HepG2 (cell line): Measurements from ENCODE around the gene ZNF691. TPM values are rescaled to one million over a fixed set of nuclear protein-coding genes. Genes with fewer than 3 reads are reported as not detected.

Source experiments
- AGO2 ChIP-seq: fragments of 200-400 bp; formaldehyde crosslinking; optimal IDR thresholded peaks from 2 replicates; pipeline ENCODE3; 2017; ENCODE audit warnings: mild to moderate bottlenecking, low read depth, low read length, moderate library complexity
- DR1 ChIP-seq: sonication (generic); formaldehyde crosslinking; IDR thresholded peaks from 2 replicates; pipeline ENCODE4 v1.8.0; 2021; ENCODE audit warnings: mild to moderate bottlenecking, missing genetic modification reagents, inconsistent platforms
- FOXO1 ChIP-seq: sonication (generic); formaldehyde crosslinking; IDR thresholded peaks from 2 replicates; pipeline ENCODE4 v1.4.0; 2020; ENCODE audit warnings: missing genetic modification reagents
- FOXP1 ChIP-seq, 2 experiments: fragments of 450-650 bp in 1 of 2; IDR thresholded peaks; 2 replicates each; pipeline ENCODE4 v1.6.1; 2017 to 2018; ENCODE audit warnings: antibody characterized with exemption in 1 of 2
- IKZF4 ChIP-seq: sonication (generic); formaldehyde crosslinking; IDR thresholded peaks from 2 replicates; pipeline ENCODE4 v1.5.1; 2020; ENCODE audit warnings: borderline replicate concordance, mild to moderate bottlenecking, low read depth, missing genetic modification reagents; ENCODE audit errors: not compliant biosample characterization
- KLF12 ChIP-seq: sonication (generic); formaldehyde crosslinking; IDR thresholded peaks from 2 replicates; pipeline ENCODE4 v1.4.0; 2020; ENCODE audit warnings: missing genetic modification reagents, borderline replicate concordance
- KMT2B ChIP-seq: IDR thresholded peaks from 2 replicates; pipeline ENCODE4 v1.6.1; 2016; ENCODE audit warnings: missing genetic modification reagents, missing compliant biosample characterization
- LCORL ChIP-seq, 2 experiments: fragments of 450-650 bp in 1 of 2; sonication (generic) in 1 of 2; formaldehyde crosslinking in 1 of 2; IDR thresholded peaks; 2 replicates each; pipeline versions ENCODE4 v1.5.0 to v1.6.1; 2017 to 2020; ENCODE audit warnings: antibody characterized with exemption in 1 of 2, missing genetic modification reagents in 1 of 2
- MXI1 ChIP-seq: IDR thresholded peaks from 3 replicates; pipeline ENCODE4 v1.6.1; 2012; ENCODE audit warnings: low read depth, low read length, inconsistent platforms, borderline replicate concordance
- POLR2AphosphoS5 ChIP-seq: IDR thresholded peaks from 2 replicates; pipeline ENCODE4 v1.6.1; 2012; ENCODE audit warnings: low read depth, low read length
- POLR2G ChIP-seq: fragments of 200-400 bp; formaldehyde crosslinking; IDR thresholded peaks from 2 replicates; pipeline ENCODE4 v1.6.1; 2018; ENCODE audit warnings: mild to moderate bottlenecking, low read depth, low read length, moderate library complexity
- SAFB2 ChIP-seq: sonication (generic); formaldehyde crosslinking; IDR thresholded peaks from 2 replicates; pipeline ENCODE4 v1.5.1; 2020; ENCODE audit warnings: missing genetic modification reagents, low read depth, mild to moderate bottlenecking, borderline replicate concordance
- SP5 ChIP-seq: IDR thresholded peaks from 2 replicates; pipeline ENCODE4 v1.6.1; 2016; ENCODE audit warnings: low read depth, borderline replicate concordance
- ZBTB25 ChIP-seq: IDR thresholded peaks from 2 replicates; pipeline ENCODE4 v1.6.1; 2018; ENCODE audit warnings: missing genetic modification reagents
- ZFP62 ChIP-seq: sonication (generic); formaldehyde crosslinking; IDR thresholded peaks from 2 replicates; pipeline ENCODE4 v1.4.0; 2020; ENCODE audit warnings: missing genetic modification reagents
- ZHX1 ChIP-seq: sonication (generic); formaldehyde crosslinking; IDR thresholded peaks from 2 replicates; pipeline ENCODE4 v1.8.1; 2022; ENCODE audit warnings: low read depth, mild to moderate bottlenecking, missing genetic modification reagents
- ZNF3 ChIP-seq: IDR thresholded peaks from 2 replicates; pipeline ENCODE4 v1.7.0; 2017; ENCODE audit warnings: inconsistent platforms
- ZNF556 ChIP-seq: sonication (generic); formaldehyde crosslinking; IDR thresholded peaks from 2 replicates; pipeline ENCODE4 v1.4.0; 2020; ENCODE audit warnings: mild to moderate bottlenecking, missing genetic modification reagents, borderline replicate concordance
- ZNF644 ChIP-seq: IDR thresholded peaks from 2 replicates; pipeline ENCODE4 v1.6.1; 2016; ENCODE audit warnings: low read depth
- ZNF766 ChIP-seq: sonication (generic); formaldehyde crosslinking; IDR thresholded peaks from 2 replicates; pipeline ENCODE4 v1.5.0; 2020; ENCODE audit warnings: missing genetic modification reagents, borderline replicate concordance
- polyA plus RNA-seq, 8 experiments: library from polyadenylated mRNA; depleted of rRNA in 3 of 8; stranded (reverse) in 7 of 8; unstranded in 1 of 8; fragments of >200 nt; fragmentation: Illumina TruSeq in 4 of 8; extraction: Trizol in 4 of 8; gene quantifications; 2 replicates each; pipeline versions ENCODE4 v1.2.1 to v1.2.3, GENCODE V29; 2011 to 2016; ENCODE audit warnings: low read depth in 4 of 8, missing spikeins in 1 of 8, mixed read lengths in 1 of 8; ENCODE audit not compliant: insufficient read depth in 1 of 8
- total RNA-seq, 5 experiments: library from RNA; depleted of rRNA; stranded (reverse); fragments of >200 nt; fragmentation: Illumina TruSeq; extraction: Trizol; gene quantifications; 2 replicates each; pipeline ENCODE4 v1.2.3, GENCODE V29; 2016; ENCODE audit warnings: low read depth in 1 of 5
- TF ChIP-seq, protein P1 (sequence below): sonication (generic); formaldehyde crosslinking; IDR thresholded peaks from 2 replicates; pipeline ENCODE4 v1.4.0; 2020; ENCODE audit warnings: missing genetic modification reagents
- TF ChIP-seq, protein P2 (sequence below): sonication (generic); formaldehyde crosslinking; conservative IDR thresholded peaks from 2 replicates; pipeline ENCODE4 v1.4.0; 2020; ENCODE audit warnings: missing genetic modification reagents

Gene ZNF691
- total and polyA plus RNA-seq, 2 of the 13 experiments (the other 11 are each of a cell fraction or from before 2014, with no cell fraction given), result 7.6 to 7.8 TPM

GRCh38 chr1:42816585-42817439 lies 29.6 kb upstream of the ZNF691 start, which contains the start of the genes ERMAP and SVBP (continued):
- TF ChIP-seq ZNF766 (CRISPR knock-in tag) (no peak), POLR2AphosphoS5 (peak; percentile 58; the same call in 1 of the 2 replicates), DR1 (no peak), IKZF4 (CRISPR knock-in tag) (no peak), MXI1 (peak; percentile 64; the same call in 1 of the 3 replicates), FOXO1 (CRISPR knock-in tag) (no peak), ZNF556 (CRISPR knock-in tag) (peak; percentile 32; the same call in 1 of the 2 replicates), KMT2B (CRISPR knock-in tag) (0 out of 2 replicates have a peak, but pooled peaks have one; percentile 61), ZHX1 (peak; percentile 55; the same call in 1 of the 2 replicates), ZFP62 (no peak), FOXP1 (IDR thresholded peaks at IDR 0.05) (no peak), FOXP1 (CRISPR knock-in tag; IDR thresholded peaks at IDR 0.05) (no peak), POLR2G (peak; percentile 85), AGO2 (peak; percentile 38), ZBTB25 (peak; percentile 14; the same call in 1 of the 2 replicates), LCORL (IDR thresholded peaks at IDR 0.05) (no peak), LCORL (CRISPR knock-in tag; IDR thresholded peaks at IDR 0.05) (0 out of 2 replicates have a peak, but pooled peaks have one; percentile 16), SP5 (CRISPR knock-in tag) (peak; percentile 51; the same call in 1 of the 2 replicates), KLF12 (CRISPR knock-in tag) (peak; percentile 78; the same call in 1 of the 2 replicates), ZNF3 (CRISPR knock-in tag) (no peak), SAFB2 (CRISPR knock-in tag) (no peak), ZNF644 (CRISPR knock-in tag) (no peak)
- TF ChIP-seq, protein P1, sequence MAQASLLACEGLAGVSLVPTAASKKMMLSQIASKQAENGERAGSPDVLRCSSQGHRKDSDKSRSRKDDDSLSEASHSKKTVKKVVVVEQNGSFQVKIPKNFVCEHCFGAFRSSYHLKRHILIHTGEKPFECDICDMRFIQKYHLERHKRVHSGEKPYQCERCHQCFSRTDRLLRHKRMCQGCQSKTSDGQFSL, result 0 out of 2 replicates have a peak, but pooled peaks have one; percentile 16
- TF ChIP-seq, protein P2, sequence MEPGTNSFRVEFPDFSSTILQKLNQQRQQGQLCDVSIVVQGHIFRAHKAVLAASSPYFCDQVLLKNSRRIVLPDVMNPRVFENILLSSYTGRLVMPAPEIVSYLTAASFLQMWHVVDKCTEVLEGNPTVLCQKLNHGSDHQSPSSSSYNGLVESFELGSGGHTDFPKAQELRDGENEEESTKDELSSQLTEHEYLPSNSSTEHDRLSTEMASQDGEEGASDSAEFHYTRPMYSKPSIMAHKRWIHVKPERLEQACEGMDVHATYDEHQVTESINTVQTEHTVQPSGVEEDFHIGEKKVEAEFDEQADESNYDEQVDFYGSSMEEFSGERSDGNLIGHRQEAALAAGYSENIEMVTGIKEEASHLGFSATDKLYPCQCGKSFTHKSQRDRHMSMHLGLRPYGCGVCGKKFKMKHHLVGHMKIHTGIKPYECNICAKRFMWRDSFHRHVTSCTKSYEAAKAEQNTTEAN (CRISPR knock-in tag), result peak; percentile 24; the same call in 1 of the 2 replicates
